ENCODE results near the gene KSR1.

- TF ChIP-seq, protein P1, sequence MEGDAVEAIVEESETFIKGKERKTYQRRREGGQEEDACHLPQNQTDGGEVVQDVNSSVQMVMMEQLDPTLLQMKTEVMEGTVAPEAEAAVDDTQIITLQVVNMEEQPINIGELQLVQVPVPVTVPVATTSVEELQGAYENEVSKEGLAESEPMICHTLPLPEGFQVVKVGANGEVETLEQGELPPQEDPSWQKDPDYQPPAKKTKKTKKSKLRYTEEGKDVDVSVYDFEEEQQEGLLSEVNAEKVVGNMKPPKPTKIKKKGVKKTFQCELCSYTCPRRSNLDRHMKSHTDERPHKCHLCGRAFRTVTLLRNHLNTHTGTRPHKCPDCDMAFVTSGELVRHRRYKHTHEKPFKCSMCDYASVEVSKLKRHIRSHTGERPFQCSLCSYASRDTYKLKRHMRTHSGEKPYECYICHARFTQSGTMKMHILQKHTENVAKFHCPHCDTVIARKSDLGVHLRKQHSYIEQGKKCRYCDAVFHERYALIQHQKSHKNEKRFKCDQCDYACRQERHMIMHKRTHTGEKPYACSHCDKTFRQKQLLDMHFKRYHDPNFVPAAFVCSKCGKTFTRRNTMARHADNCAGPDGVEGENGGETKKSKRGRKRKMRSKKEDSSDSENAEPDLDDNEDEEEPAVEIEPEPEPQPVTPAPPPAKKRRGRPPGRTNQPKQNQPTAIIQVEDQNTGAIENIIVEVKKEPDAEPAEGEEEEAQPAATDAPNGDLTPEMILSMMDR (IDR thresholded peaks at IDR 0.05) = no peak
- no peak for TF ChIP-seq POLR2A (IDR thresholded peaks at IDR 0.05)
Measured at GRCh38 chr17:27546624-27547300, 90.5 kb downstream of the KSR1 start.

All from testis (tissue), 2 donors.